Activated B cell treated with CpG ODN at 0.5 μM for 24 hours (primary cell): Measurements from ENCODE around the gene RAD51B. TPM values are rescaled to one million over a fixed set of nuclear protein-coding genes. Genes with fewer than 3 reads are reported as not detected.

Experiments used
- ATAC-seq: fragments of 200-7000 bp; cut with Tn5 transposase; one replicate; pipeline ENCODE4 v1.10.0; 2021; ENCODE audit warnings: low read depth, mild to moderate bottlenecking, moderate library complexity
- CTCF ChIA-PET: fragments of 350-600 bp; sonication (Branson Sonifier 250); formaldehyde crosslinking; loops from one replicate; lab custom pipeline; 2021; ENCODE audit warnings: antibody characterized with exemption; lab: Charles Lee
- POLR2A ChIA-PET: fragments of 350-600 bp; sonication (Branson Sonifier 250); formaldehyde crosslinking; loops from one replicate; lab custom pipeline; 2021; ENCODE audit warnings: antibody characterized with exemption; lab: Charles Lee
- DNase-seq: peaks from one replicate; pipeline ENCODE4 v3.0.0; 2022
- H3K27ac Mint-ChIP-seq: one replicate; pipeline ENCODE4 v1.8.0; 2020; ENCODE audit warnings: mixed read lengths
- H3K27me3 Mint-ChIP-seq: one replicate; pipeline ENCODE4 v1.8.0; 2021; ENCODE audit warnings: mixed read lengths
- H3K36me3 Mint-ChIP-seq: one replicate; pipeline ENCODE4 v1.8.0; 2021; ENCODE audit warnings: low read depth, mixed read lengths
- H3K4me1 Mint-ChIP-seq: one replicate; pipeline ENCODE4 v1.8.0; 2021; ENCODE audit warnings: mixed read lengths
- H3K4me3 Mint-ChIP-seq: one replicate; pipeline ENCODE4 v1.8.0; 2020; ENCODE audit warnings: mild to moderate bottlenecking, mixed read lengths
- H3K9me3 Mint-ChIP-seq: one replicate; pipeline ENCODE4 v1.8.0; 2020; ENCODE audit warnings: mixed read lengths
- intact Hi-C: fragments of 100-400 bp; cut with micrococcal nuclease; formaldehyde crosslinking; loops from one replicate; pipeline ENCODE4 v1.15.1; 2024
- total RNA-seq: library from RNA; stranded (reverse); gene quantifications from 2 replicates; pipeline ENCODE4 v1.2.3, GENCODE V29; 2022
- TF ChIP-seq, protein P1 (sequence below): fragments of 200-600 bp; IDR thresholded peaks from one replicate; pipeline ENCODE4 v1.8.0; 2022; ENCODE audit warnings: antibody characterized with exemption, mild to moderate bottlenecking

The RAD51B gene
- total RNA-seq, 1 donor from 2014 or later = 53.9 TPM

DNA sequence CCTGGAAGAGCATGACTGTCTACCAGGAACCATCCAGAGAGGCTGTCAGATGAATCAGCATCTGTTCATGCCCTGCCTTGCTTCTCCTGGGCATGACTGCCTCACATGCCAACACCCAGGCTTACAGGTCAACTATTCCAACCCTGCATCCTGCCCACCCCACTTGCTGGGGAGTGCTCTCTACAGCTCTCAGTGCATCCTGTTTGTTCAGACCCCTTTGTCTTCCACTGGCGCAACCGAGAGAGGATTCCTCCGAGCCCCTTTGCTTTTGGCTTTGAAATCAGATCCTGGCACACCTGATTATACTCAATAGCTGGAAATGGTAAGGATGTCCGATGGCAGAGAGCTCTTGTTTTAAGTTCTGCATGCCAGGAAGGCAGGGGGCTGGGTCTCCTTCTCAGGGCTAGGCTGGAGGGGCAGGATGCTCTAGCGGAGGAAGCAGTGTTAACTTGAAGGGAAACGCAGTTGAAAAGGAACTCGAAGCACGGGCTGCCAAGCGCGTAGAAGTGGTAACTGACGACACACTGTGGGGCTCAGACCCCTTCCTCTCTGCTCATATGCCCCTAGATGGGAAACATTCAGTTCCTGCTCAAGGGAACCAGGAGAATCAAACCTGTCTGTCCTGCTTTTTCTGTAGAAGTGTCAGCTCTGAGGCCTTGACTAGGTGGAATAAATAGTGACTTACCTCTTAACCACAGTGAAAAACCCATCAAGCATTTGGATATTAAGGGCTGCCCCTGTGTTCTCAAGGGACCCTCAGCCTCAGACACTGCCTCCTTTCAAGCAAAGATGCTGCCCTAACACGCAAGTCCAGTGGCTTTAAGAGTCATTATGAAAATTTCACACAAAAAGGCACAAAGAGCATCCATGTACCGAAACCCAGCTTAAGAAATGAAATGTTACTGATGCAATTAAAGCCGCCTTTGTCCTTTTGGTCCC lies 675.8 kb downstream of the RAD51B start:
- peak; percentile 92 for ATAC-seq
- Mint-ChIP-seq H3K9me3 (no peaks in the 10 kb centered on the region), H3K27me3 (no peaks in the 10 kb centered on the region), H3K4me3 (peak overlapping the region; percentile 64), H3K36me3 (no peaks in the 10 kb centered on the region), H3K27ac (peak overlapping the region; percentile 98), H3K4me1 (peaks cover 84% of the 10 kb centered on the region)
- ChIA-PET POLR2A (interaction anchor here (0.6 to 8.9 kb wide), 47 partner anchors 11 to 320 kb away, joined by 3 to 165 read pairs (median 6); partner anchors contain the start of gene ZFP36L1), CTCF (interaction anchor here (1.0 to 4.1 kb wide), 4 partner anchors 11 to 246 kb away, joined by 3 to 21 read pairs (median 8); no protein-coding TSS in a partner anchor)
- DNase-seq = no peak
- intact Hi-C loops = loop anchor here (1.0 to 5.0 kb wide), 12 partner anchors 11 to 321 kb away; partner anchors contain the start of gene ZFP36L1
- TF ChIP-seq, protein P1, sequence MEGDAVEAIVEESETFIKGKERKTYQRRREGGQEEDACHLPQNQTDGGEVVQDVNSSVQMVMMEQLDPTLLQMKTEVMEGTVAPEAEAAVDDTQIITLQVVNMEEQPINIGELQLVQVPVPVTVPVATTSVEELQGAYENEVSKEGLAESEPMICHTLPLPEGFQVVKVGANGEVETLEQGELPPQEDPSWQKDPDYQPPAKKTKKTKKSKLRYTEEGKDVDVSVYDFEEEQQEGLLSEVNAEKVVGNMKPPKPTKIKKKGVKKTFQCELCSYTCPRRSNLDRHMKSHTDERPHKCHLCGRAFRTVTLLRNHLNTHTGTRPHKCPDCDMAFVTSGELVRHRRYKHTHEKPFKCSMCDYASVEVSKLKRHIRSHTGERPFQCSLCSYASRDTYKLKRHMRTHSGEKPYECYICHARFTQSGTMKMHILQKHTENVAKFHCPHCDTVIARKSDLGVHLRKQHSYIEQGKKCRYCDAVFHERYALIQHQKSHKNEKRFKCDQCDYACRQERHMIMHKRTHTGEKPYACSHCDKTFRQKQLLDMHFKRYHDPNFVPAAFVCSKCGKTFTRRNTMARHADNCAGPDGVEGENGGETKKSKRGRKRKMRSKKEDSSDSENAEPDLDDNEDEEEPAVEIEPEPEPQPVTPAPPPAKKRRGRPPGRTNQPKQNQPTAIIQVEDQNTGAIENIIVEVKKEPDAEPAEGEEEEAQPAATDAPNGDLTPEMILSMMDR = no peak

DNA sequence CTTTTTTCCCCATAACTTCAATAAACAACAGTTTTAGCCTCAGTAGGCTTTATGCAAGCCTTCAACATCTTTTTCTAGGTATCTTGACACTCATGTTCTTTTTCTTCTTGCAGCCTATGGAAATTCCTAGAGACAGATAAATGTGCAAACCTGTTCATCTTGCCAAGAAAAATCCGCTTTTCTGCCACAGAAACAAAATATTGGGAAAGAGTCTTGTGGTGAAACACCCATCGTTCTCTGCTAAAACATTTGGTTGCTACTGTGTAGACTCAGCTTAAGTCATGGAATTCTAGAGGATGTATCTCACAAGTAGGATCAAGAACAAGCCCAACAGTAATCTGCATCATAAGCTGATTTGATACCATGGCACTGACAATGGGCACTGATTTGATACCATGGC lies 677.4 kb downstream of the RAD51B start:
- Mint-ChIP-seq H3K27ac (peak overlapping the region; percentile 98), H3K4me1 (peaks cover 89% of the 10 kb centered on the region), H3K36me3 (no peaks in the 10 kb centered on the region), H3K4me3 (no peak overlapping the region), H3K27me3 (no peaks in the 10 kb centered on the region), H3K9me3 (no peaks in the 10 kb centered on the region)
- CTCF ChIA-PET = interaction anchor here (4.1 kb wide), 1 partner anchor 9 kb away, joined by 21 read pairs; no protein-coding TSS in a partner anchor
- POLR2A ChIA-PET = interaction anchor here (1.2 to 8.9 kb wide), 10 partner anchors 10 to 319 kb away, joined by 4 to 165 read pairs (median 33); partner anchors contain the start of gene ZFP36L1
- intact Hi-C loops = loop anchor here (5.0 kb wide), 1 partner anchor 245 kb away; no protein-coding TSS in a partner anchor
- no peak for ATAC-seq
- TF ChIP-seq, protein P1 = no peak
- no peak for DNase-seq

DNA sequence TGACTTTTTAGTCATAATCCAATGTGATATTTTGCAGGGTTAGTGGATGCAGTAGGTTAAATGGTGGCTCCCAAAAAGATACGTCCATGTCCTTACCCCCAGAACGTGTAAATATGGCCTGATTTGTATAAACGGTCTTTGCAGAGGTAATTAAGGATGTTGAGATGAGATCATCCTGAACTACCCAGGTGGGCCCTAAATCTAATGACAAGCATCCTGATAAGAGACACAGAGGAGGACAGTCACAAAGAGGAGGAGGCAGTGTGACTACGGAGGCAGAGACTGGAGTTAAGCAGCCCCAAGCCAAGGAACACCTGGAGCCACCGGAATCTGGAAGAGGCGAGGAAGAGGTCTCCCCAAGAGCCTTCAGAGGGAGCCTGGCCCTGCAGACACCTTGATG lies 679.9 kb downstream of the RAD51B start:
- Mint-ChIP-seq H3K4me1 (peaks cover 90% of the 10 kb centered on the region), H3K4me3 (no peak overlapping the region), H3K9me3 (no peaks in the 10 kb centered on the region), H3K27ac (peak overlapping the region; percentile 44), H3K36me3 (no peaks in the 10 kb centered on the region), H3K27me3 (no peaks in the 10 kb centered on the region)
- TF ChIP-seq, protein P1 = no peak
- ATAC-seq = no peak
- intact Hi-C loops = loop anchor here (5.0 kb wide), 1 partner anchor 243 kb away; no protein-coding TSS in a partner anchor
- ChIA-PET POLR2A (interaction anchor here (18.7 kb wide), 1 partner anchor 288 kb away, joined by 585 read pairs; the partner anchor contains the start of gene ZFP36L1), CTCF (no interaction called here)
- no peak for DNase-seq

DNA sequence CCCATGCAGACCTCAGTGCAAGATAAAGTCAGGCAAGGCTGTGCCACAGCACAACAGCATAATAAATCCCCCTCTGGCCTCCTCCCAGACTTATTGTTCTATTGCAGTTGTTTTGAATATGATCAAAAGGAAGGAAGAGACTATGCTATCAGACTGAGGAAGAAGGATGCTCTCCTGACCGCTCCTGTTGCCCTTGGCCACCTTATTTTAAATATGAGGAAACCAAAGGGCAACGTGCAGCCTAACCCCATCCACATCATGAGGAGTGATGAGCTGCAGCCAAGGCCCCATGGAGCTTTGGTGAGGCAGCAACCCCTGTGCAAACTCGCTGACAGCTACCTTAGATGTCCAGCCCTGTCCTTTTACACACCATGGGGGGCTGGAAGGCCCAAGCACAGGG lies 681.6 kb downstream of the RAD51B start:
- Mint-ChIP-seq H3K27ac (peak overlapping the region; percentile 82), H3K36me3 (no peaks in the 10 kb centered on the region), H3K27me3 (no peaks in the 10 kb centered on the region), H3K4me1 (peaks cover 87% of the 10 kb centered on the region), H3K9me3 (no peaks in the 10 kb centered on the region), H3K4me3 (no peak overlapping the region)
- ATAC-seq (no peak), DNase-seq (no peak)
- TF ChIP-seq, protein P1 = no peak
- intact Hi-C loops = no loop called here
- CTCF ChIA-PET = no interaction called here
- POLR2A ChIA-PET = interaction anchor here (0.6 to 18.7 kb wide), 7 partner anchors 8 to 315 kb away, joined by 3 to 585 read pairs (median 5); partner anchors contain the start of gene ZFP36L1
